IPS-11a (cell line): ENCODE data around the gene ZNRD2.
"Not testable (repeated sequence)": the region's sequence is repeated elsewhere in the genome, so short reads cannot be mapped to it uniquely, and the experiment has no call there.

ENCODE experiments used
- H3K4me3 ChIP-seq: one replicate; pipeline ENCODE4 v1.5.1; 2013; ENCODE audit warnings: low read depth, low read length, control low read depth

The ZNRD2 gene

DNA sequence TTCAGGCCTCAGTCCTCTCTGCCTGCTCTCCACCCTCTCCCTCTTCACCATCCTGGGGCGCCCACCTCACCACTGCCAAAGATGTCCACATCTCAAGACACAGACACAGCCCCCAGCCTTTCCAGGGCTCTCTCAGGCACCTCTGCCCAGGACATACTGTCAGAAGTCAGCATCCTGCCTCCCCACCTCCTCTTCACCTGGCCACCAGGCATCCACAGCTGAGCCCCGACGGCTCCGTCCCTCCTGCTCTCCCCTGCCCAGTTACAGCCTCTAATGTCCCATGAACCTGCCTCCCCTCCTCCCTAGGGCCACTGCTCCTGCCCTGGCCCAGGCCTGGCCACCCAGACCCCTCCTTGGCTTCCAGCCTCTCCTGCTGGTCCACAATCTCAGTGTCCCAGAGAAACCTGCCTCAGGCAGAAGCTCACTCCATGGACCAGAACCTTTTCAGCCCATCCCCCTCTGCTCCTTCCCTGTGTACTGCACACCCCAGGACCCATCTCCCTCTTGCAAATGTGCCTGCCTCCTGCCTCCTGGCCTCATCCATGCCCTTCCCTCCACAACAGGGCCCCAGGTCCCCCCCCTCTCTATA, 15.3 kb upstream of the ZNRD2 start:
- no peak overlapping the region for H3K4me3 ChIP-seq

DNA sequence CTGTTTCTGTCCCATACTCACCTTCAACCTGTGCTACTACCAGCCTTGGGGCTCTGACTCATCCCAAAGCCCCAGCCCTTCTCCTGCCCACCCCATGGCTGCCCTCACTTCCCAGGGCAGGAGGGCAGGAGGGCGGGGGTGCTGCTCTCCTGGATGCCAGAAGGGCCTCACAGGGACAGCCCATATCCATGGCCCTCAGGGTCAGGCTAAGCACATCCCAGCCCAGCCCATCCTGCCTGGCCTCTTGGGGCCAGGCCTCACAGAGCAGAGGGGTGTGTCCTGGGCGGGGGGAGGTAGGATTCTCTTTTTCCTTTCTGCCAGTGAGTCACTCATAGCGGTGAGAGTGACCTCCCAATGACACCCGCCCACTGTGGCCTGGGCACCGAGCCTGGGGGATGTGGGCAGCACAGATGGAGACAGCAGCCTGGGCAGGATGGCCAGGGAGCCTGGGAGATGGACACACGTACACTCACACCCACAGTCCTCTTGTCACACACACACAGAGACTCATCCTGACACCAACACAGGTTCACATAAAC, 14.5 kb upstream of the ZNRD2 start:
- H3K4me3 ChIP-seq, result no peak overlapping the region

- H3K4me3 ChIP-seq, result no peak overlapping the region
Observed at GRCh38 chr11:65556470-65557279, 13.6 kb upstream of the ZNRD2 start.

- peak overlapping the region; percentile 13 for H3K4me3 ChIP-seq
Observed at GRCh38 chr11:65557280-65558001, 12.8 kb upstream of the ZNRD2 start.

DNA sequence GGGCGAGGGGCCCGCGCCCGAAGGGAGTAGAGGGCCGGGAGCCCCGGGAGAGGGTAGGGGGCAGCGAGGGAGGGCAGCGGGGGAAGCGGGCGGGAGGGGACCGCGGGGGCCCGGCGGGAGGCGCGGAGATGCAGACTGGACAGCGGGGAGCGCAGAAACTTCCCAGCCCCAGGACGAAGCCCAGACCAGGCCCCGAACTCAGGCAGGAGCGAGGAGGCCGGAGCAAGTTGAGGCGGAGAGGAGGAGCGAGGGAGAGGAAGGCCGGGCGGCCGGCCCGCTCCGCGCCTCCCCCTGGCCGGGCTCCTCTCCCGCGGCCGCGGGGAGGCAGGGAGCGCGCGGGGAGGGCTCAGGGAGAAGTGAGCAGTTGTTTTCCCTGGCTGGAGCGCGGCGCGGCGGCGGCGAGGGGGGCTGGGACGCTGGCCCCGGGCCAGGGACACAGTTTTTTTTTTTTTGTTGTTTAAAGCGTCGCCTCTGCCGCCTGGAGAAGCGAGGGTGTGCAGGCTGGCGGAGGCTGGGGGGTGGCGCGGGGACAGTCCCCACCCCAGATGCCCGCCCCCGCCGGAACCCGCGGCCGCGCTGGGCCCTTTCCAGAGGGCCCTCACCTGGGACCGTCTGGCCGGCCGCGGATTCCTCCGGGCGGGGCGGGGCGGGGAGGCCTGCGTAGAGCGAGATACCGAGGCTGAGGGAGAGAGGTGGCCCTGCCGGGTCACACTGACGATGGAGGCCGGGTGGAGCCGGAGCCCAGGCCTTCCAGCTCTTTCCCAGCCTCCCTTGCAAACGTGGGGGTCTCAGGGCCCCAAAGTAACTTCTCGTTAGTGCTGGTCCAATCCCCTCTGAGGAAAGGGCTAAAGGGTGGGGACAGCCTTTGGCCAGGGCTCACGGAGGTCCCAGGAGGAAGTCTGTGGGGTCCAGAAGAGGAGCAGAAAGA, 12.0 kb upstream of the ZNRD2 start, which contains the start of gene LTBP3:
LTBP3 (minus strand) TSS at position 358 of the 928 bp plus-strand sequence. CDS start 400 bp downstream, outside the sequence.
- peak within 1 kb of the TSS; percentile 17 for H3K4me3 ChIP-seq

DNA sequence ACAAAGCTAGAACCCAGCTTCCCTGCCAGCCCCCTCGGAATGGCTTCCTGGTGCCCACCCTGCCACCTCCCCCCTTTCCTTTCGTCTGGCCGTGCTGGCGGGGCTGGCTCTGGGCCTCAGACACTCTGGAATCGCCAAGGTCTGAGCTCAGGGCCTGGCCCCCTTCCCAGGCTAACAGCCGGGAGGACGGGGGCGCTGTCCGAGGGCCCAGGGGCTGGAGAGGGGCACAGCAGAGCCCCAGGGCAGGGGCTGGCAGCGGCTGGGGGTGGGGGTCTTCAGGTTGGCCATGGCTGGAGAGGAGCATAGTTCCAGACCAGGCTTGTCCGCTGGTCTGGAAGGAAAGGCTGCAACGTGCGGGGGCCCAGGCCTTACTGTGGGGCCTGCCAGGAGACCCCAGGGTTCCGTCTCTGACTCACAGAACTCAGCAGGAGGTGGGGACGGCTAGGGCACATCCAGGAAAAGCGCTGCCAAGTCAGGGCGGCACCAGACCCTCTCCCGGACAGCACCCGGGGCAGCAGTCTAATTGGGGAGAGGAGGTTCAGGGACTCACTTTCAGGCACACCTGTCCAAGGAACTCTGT, 11.3 kb upstream of the ZNRD2 start:
- no peak overlapping the region for H3K4me3 ChIP-seq

GRCh38 chr11:65559535-65559934, 10.7 kb upstream of the ZNRD2 start:
- no peak overlapping the region for H3K4me3 ChIP-seq

- H3K4me3 ChIP-seq, result no peak overlapping the region
Observed at GRCh38 chr11:65559951-65560537, 10.2 kb upstream of the ZNRD2 start.

DNA sequence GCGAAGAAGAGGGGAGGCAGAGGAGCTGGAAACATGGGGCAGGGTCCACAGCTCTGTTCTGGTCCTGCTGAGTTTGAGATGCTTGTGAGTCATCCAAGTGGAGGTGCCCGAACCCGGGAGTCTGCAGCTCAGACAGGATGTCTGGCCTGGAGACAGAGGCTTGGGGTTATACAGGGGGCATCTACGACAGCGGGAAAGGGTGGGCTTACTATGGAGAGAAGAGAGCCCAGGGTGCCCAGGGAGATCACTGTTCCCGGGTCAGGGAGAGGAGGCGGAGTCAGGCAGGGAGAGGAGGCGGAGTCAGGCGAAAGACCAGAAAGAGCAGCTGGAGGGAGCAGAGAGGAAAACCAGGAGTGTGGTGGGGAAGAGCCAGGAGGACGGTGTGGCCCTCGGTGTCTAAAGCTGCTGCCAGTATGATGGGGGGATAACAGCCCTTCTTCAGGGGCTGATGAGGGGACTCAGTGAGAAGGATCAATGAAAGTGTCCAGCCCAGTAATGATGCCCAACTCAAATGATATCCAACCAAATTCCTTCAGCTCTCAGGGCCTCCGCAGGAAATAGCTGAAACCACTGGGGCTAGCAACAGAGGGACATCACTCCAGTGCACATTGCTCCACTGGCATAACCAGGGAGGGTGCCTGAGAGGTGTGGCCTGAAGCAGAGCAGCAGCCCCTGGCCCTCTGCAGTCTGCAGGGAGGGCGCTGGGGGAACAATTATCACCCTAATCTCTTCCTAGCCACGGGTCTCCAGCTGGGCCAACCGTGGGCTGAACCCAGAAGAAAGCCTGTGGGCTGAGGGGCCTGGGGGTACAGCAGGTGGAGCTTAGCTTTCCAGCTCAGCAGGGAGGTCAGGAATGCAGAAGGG, 9.5 kb upstream of the ZNRD2 start:
- no peak overlapping the region for H3K4me3 ChIP-seq

DNA sequence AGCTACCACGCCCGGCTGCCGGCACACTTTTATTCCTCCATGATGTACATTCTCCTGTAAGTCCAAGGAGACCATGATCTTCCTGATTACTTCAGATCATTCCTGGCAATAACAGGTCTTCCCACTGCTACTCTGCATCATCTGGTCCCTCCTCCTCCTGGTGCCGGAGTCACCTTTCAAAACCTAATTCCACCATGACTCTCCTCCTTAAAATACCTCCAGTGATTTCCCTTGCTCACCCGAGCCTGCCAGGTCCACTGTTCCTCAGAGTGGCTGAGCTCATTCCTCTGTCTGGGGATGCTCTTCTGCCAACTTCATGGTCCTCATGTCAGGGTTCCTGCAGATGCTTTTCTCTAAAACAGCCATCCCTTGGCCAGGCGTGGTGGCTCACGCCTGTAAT, 8.3 kb upstream of the ZNRD2 start:
- no peak overlapping the region for H3K4me3 ChIP-seq

DNA sequence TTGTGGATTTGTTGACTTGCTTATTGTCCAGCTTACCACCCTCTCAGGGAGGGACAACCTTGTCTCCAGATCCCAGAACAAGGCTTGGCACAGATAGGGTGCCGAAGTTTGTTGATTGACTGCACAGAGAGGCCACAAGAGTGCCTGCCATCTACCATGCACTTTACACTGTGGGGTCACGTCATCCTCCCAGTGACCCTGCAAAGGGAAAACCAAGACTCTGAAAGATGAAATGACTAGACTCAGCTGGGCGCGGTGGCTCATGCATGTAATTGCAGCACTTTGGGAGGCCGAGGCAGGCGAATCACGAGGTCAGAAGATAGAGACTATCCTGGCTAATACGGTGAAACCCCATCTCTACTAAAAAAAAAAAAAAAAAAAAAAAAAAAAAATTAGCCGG, 7.5 kb upstream of the ZNRD2 start:
- no peak overlapping the region for H3K4me3 ChIP-seq

DNA sequence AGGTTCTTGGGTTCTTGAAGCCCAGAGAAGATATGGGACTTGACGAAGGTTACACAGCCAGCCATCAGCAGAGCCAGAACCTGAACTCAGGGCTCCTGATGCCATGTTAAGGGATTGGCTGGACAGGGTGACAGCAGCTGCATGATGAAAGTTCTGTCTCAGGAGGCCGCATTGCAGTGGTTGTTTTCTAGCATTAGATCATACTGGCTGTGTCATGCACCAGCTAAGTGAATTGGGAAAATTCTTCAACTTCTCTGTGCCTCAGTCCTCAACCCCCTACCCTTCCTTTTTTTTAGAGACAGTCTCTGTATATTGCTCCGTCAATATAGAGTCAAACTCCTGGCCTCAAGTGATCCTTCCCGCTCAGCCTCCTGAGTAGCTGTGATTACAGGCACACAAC, 6.7 kb upstream of the ZNRD2 start:
- H3K4me3 ChIP-seq, result no peak overlapping the region

- not testable (repeated sequence) for H3K4me3 ChIP-seq
Observed at GRCh38 chr11:65564879-65565559, 5.3 kb upstream of the ZNRD2 start.

- H3K4me3 ChIP-seq, result no peak overlapping the region
Observed at GRCh38 chr11:65565624-65566453, 4.4 kb upstream of the ZNRD2 start.

DNA sequence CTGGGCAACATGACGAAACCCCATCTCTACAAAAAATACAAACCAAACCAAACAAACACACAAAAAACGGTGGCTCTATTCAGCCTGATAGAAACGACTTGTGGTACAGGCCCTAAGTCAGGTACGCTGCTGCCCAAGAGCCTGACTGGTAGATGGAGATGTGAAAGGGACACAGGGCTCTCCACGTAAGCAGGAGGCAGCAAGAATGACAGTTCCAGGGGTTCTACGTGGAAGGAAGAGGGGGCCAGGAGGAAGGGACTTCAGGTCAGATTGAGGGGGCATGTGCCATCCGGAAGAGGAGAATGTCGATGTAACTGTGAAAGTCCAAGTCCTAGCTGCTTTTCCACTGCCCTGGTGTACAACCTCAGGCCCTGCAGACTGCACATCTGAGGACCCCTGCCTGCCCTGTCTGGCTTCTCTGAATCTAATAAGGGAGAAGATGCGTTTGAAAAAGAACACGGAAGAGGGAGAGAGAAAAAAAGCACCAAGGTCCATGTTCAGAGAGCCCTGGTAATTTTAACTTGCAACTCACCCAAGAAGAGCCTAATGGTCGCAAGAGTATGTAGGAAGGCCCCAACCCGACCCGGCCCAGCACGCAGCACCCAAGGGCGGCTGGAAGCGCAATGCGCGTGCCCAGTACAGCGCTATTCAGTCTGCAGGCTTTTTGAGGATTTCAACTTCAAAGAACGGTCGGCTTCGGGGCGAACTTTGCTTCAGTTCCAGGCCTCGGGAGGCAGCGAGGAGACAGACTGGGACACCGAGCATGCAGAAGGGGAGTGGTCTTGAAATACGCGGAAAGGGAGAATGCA, 909 bp upstream of the ZNRD2 start:
- peak overlapping the region; percentile 92 for H3K4me3 ChIP-seq

- peak overlapping the region; percentile 92 for H3K4me3 ChIP-seq
Observed at GRCh38 chr11:65571420-65571819, 1.1 kb downstream of the ZNRD2 start.

GRCh38 chr11:65571940-65572339, 1.7 kb downstream of the ZNRD2 start:
- H3K4me3 ChIP-seq, result peak overlapping the region; percentile 14
